Large intestine (tissue), 3 donors: ENCODE results near the gene CABP4. TPM values are rescaled to one million over a fixed set of nuclear protein-coding genes. Genes with fewer than 3 reads are reported as not detected.

Experiments
- DNase-seq, 2 donors: peaks; one replicate each; pipeline versions ENCODE4 v3.0.0 to v3.0.0-alpha.2; 2013
- H3K27ac ChIP-seq: one replicate; pipeline ENCODE4 v1.5.1; 2013; ENCODE audit warnings: low read length
- H3K27me3 ChIP-seq: 2 replicates; pipeline ENCODE4 v1.6.1; 2013; ENCODE audit warnings: low read length; ENCODE audit not compliant: control insufficient read depth, insufficient read depth
- H3K36me3 ChIP-seq: 2 replicates; pipeline ENCODE4 v1.6.1; 2013; ENCODE audit warnings: low read length; ENCODE audit not compliant: control insufficient read depth, insufficient read depth
- H3K4me1 ChIP-seq: one replicate; pipeline ENCODE4 v1.6.1; 2013; ENCODE audit warnings: low read length; ENCODE audit not compliant: control insufficient read depth, insufficient read depth
- H3K4me3 ChIP-seq: one replicate; pipeline ENCODE4 v1.5.1; 2013; ENCODE audit warnings: low read length
- H3K9me3 ChIP-seq: one replicate; pipeline ENCODE4 v1.6.1; 2013; ENCODE audit warnings: mild to moderate bottlenecking, low read depth, low read length, moderate library complexity; ENCODE audit not compliant: control insufficient read depth
- WGBS: methylation state at CpG from one replicate; pipeline ENCODE4 v1.1.5; 2013; ENCODE audit warnings: low lambda C conversion rate; ENCODE audit not compliant: insufficient coverage; 5-methylcytosine and 5-hydroxymethylcytosine counted together
- polyA plus RNA-seq: library from polyadenylated mRNA; unstranded; fragments of 120-200 nt; gene quantifications from one replicate; pipeline ENCODE4 v1.2.1, GENCODE V29; 2013

The CABP4 gene
- polyA plus RNA-seq, 1 donor, result 0.90 TPM

GRCh38 chr11:67501854-67502253, 46.7 kb downstream of the CABP4 start:
- WGBS, result no CpG with 5 or more reads among the region's 18 CpGs
- no peak for DNase-seq
- Histone ChIP-seq H3K27me3 (peaks cover 3% of the 10 kb centered on the region), H3K27ac (no peak overlapping the region), H3K4me1 (peaks cover 25% of the 10 kb centered on the region), H3K9me3 (no peaks in the 10 kb centered on the region), H3K4me3 (no peak overlapping the region), H3K36me3 (peaks cover 52% of the 10 kb centered on the region)

GRCh38 chr11:67502328-67502979, 47.3 kb downstream of the CABP4 start:
- H3K27ac ChIP-seq, result no peak overlapping the region
- DNase-seq, result no peak
- H3K27me3 ChIP-seq, result peaks cover 3% of the 10 kb centered on the region
- no peak overlapping the region for H3K4me3 ChIP-seq
- peaks cover 52% of the 10 kb centered on the region for H3K36me3 ChIP-seq
- WGBS, result 100% methylated on average over 1 of the region's 18 CpGs
- H3K4me1 ChIP-seq, result peaks cover 31% of the 10 kb centered on the region
- H3K9me3 ChIP-seq, result no peaks in the 10 kb centered on the region

GRCh38 chr11:67503119-67504004, 48.2 kb downstream of the CABP4 start:
- no peak for DNase-seq
- Histone ChIP-seq H3K9me3 (no peaks in the 10 kb centered on the region), H3K36me3 (peaks cover 43% of the 10 kb centered on the region), H3K4me1 (peaks cover 34% of the 10 kb centered on the region), H3K27me3 (peaks cover 3% of the 10 kb centered on the region), H3K4me3 (peak overlapping the region; percentile 41), H3K27ac (no peak overlapping the region)
- WGBS, result no CpG with 5 or more reads among the region's 19 CpGs

- H3K36me3 ChIP-seq, result peaks cover 34% of the 10 kb centered on the region
- no peaks in the 10 kb centered on the region for H3K9me3 ChIP-seq
- peaks cover 40% of the 10 kb centered on the region for H3K4me1 ChIP-seq
- DNase-seq, result peak in 1 of 2 donors; percentile 51
- H3K4me3 ChIP-seq, result peak overlapping the region; percentile 84
- H3K27ac ChIP-seq, result peak overlapping the region; percentile 88
- WGBS, result no CpG with 5 or more reads among the region's 101 CpGs
- peaks cover 3% of the 10 kb centered on the region for H3K27me3 ChIP-seq
Measured at GRCh38 chr11:67504005-67504949, 49.1 kb downstream of the CABP4 start.

GRCh38 chr11:67504950-67505581, 49.9 kb downstream of the CABP4 start, which contains the start of gene PITPNM1:
Gene PITPNM1 (minus strand): TSS chr11:67505363. CDS start chr11:67504180, 1,183 bp downstream.
- Histone ChIP-seq H3K9me3 (no peaks in the 10 kb centered on the region), H3K27me3 (peaks cover 3% of the 10 kb centered on the region), H3K36me3 (peaks cover 28% of the 10 kb centered on the region), H3K4me3 (peak within 1 kb of the TSS; percentile 84), H3K4me1 (peaks cover 48% of the 10 kb centered on the region), H3K27ac (peak within 1 kb of the TSS; percentile 94)
- DNase-seq, result peak; percentile 53 to 82
- WGBS, result no CpG with 5 or more reads among the region's 58 CpGs

- Histone ChIP-seq H3K9me3 (no peaks in the 10 kb centered on the region), H3K27me3 (peaks cover 3% of the 10 kb centered on the region), H3K27ac (peak overlapping the region; percentile 94), H3K4me3 (peak overlapping the region; percentile 70), H3K36me3 (peaks cover 23% of the 10 kb centered on the region), H3K4me1 (peaks cover 53% of the 10 kb centered on the region)
- WGBS, result no CpG with 5 or more reads among the region's 17 CpGs
- DNase-seq, result peak; percentile 95 to 98
Measured at GRCh38 chr11:67505605-67506396, 50.6 kb downstream of the CABP4 start.

- H3K4me1 ChIP-seq, result peaks cover 57% of the 10 kb centered on the region
- no peak for DNase-seq
- peak overlapping the region; percentile 70 for H3K4me3 ChIP-seq
Measured at GRCh38 chr11:67506426-67507051, 51.4 kb downstream of the CABP4 start.

GRCh38 chr11:67507242-67507863, 52.2 kb downstream of the CABP4 start:
- peak overlapping the region; percentile 94 for H3K27ac ChIP-seq
- WGBS, result no CpG with 5 or more reads among the region's 33 CpGs
- H3K27me3 ChIP-seq, result peaks cover 3% of the 10 kb centered on the region
- peak overlapping the region; percentile 70 for H3K4me3 ChIP-seq
- peaks cover 57% of the 10 kb centered on the region for H3K4me1 ChIP-seq
- peaks cover 10% of the 10 kb centered on the region for H3K36me3 ChIP-seq
- DNase-seq, result peak; percentile 25 to 68
- H3K9me3 ChIP-seq, result no peaks in the 10 kb centered on the region

More at GRCh38 chr11:67506426-67507051, 51.4 kb downstream of the CABP4 start:
- Histone ChIP-seq H3K27ac (peak overlapping the region; percentile 94), H3K36me3 (peaks cover 18% of the 10 kb centered on the region), H3K9me3 (no peaks in the 10 kb centered on the region), H3K27me3 (peaks cover 3% of the 10 kb centered on the region)
- no CpG with 5 or more reads among the region's 16 CpGs for WGBS
